ENCODE data around the gene MIR17HG. TPM values are rescaled to one million over a fixed set of nuclear protein-coding genes. Genes with fewer than 3 reads are reported as not detected.

The MIR17HG gene
- total and polyA plus RNA-seq, 7 donors: 0.83 to 5.4 (median 3.1) TPM; not detected in 2

DNA sequence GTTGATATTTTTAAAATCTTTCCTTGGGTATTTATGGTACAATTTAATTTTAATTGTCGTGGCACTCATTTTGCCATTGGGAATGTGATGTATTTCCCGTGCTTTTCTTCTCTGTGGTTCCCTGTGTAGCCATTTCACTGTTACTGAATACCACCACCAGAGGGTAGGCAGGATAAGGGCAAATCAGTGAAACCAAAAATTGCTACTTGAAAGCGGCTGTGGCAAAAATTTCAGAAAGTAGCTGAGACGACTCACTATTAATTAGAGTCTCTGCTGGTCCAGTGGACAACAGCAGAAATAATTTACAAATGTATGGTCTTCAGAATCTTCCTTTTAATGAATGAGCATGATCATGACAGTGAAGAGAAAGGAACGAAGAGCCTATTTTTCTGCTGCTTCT is 34.4 kb upstream of the MIR17HG start:
- H3K27ac ChIP-seq: no peak overlapping the region
- no peaks in the 10 kb centered on the region for H3K4me1 ChIP-seq
- H3K36me3 ChIP-seq: no peaks in the 10 kb centered on the region
- no peak overlapping the region for H3K4me3 ChIP-seq
- H3K9me3 ChIP-seq: no peaks in the 10 kb centered on the region
- no peak for DNase-seq
- intact Hi-C loops (cut with DNase I): loop anchor here (1.0 to 10.0 kb wide), 2 partner anchors 36 to 412 kb away; no protein-coding TSS in a partner anchor
- TF ChIP-seq EP300 (IDR thresholded peaks at IDR 0.05) (no peak), CTCF (IDR thresholded peaks at IDR 0.05) (peak; percentile 13 to 62 (median 47)), POLR2AphosphoS5 (IDR thresholded peaks at IDR 0.05) (no peak), POLR2A (IDR thresholded peaks at IDR 0.05) (no peak)
- 35 to 60% methylated on average over 5 of the region's 5 CpGs for WGBS, 2 donors
- H3K27me3 ChIP-seq: peaks cover 0 to 16% (median 0%) of the 10 kb centered on the region in 3 donors

DNA sequence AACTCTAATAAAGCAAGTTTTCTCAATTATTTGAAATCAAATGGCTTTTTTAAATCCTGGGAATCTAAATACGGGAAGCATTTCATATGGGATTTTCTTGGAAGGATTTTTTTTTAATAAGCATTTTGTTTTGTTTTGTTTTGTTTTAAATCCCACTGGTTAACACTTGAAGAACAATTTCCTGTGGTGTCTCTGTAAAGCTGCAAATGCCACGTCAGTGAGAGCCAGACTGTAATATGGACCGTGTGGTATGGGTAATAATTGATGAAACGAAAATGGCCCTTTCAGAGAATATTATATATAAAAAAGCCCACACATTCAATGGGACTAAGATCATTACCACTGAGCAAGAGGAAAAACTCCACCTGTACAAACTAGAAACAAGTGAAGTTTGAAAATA is 33.9 kb upstream of the MIR17HG start:
- Histone ChIP-seq H3K36me3 (no peaks in the 10 kb centered on the region), H3K27ac (no peak overlapping the region), H3K9me3 (no peaks in the 10 kb centered on the region), H3K4me1 (no peaks in the 10 kb centered on the region), H3K4me3 (no peak overlapping the region), H3K27me3 (peaks cover 0 to 16% (median 0%) of the 10 kb centered on the region in 3 donors)
- no peak for DNase-seq
- TF ChIP-seq CTCF (IDR thresholded peaks at IDR 0.05): no peak
- no peak for TF ChIP-seq POLR2A (IDR thresholded peaks at IDR 0.05)
- no peak for TF ChIP-seq POLR2AphosphoS5 (IDR thresholded peaks at IDR 0.05)
- TF ChIP-seq EP300 (IDR thresholded peaks at IDR 0.05): no peak
- intact Hi-C loops (cut with DNase I): loop anchor here (1.0 to 10.0 kb wide), 2 partner anchors 36 to 411 kb away; no protein-coding TSS in a partner anchor
- 57 to 71% methylated on average over 4 of the region's 4 CpGs for WGBS, 2 donors

GRCh38 chr13:91314888-91315287 is 32.6 kb upstream of the MIR17HG start:
- intact Hi-C loops (cut with DNase I): loop anchor here (10.0 kb wide), 1 partner anchor 410 kb away; no protein-coding TSS in a partner anchor
- Histone ChIP-seq H3K4me1 (no peaks in the 10 kb centered on the region), H3K4me3 (no peak overlapping the region), H3K27ac (no peak overlapping the region), H3K36me3 (no peaks in the 10 kb centered on the region), H3K27me3 (peaks cover 0 to 16% (median 0%) of the 10 kb centered on the region in 3 donors), H3K9me3 (no peaks in the 10 kb centered on the region)
- TF ChIP-seq POLR2A (IDR thresholded peaks at IDR 0.05) (no peak), CTCF (IDR thresholded peaks at IDR 0.05) (no peak), EP300 (IDR thresholded peaks at IDR 0.05) (no peak), POLR2AphosphoS5 (IDR thresholded peaks at IDR 0.05) (no peak)
- no peak for DNase-seq

DNA sequence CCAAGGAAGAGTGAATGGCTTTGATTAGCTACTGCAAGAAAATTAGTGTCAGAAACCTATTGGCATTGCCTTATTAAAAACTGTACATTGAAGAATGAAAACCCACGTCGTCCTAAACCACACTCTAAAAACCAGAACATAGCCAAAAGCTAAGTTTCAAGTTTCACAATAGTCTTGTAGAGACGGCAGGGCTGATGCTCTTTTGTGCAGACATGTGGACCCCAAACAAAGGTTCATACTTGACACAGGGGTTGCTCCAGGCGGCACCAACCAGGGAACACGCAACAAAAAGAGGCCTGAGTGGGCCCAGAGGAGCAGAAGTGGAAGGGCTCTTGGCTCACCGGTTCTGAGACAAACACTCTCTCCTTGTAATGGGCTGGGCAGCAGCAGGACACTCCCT is 28.6 kb upstream of the MIR17HG start:
- WGBS, 2 donors: 81% methylated on average over 6 of the region's 6 CpGs
- DNase-seq: no peak
- no peak overlapping the region for H3K4me3 ChIP-seq

More for the DNA sequence above, 28.6 kb upstream of the MIR17HG start:
- H3K4me1 ChIP-seq: no peaks in the 10 kb centered on the region
- peaks cover 0 to 16% (median 0%) of the 10 kb centered on the region in 3 donors for H3K27me3 ChIP-seq
- TF ChIP-seq CTCF (IDR thresholded peaks at IDR 0.05) (no peak), EP300 (IDR thresholded peaks at IDR 0.05) (no peak), POLR2A (IDR thresholded peaks at IDR 0.05) (no peak), POLR2AphosphoS5 (IDR thresholded peaks at IDR 0.05) (no peak)
- H3K36me3 ChIP-seq: no peaks in the 10 kb centered on the region
- no peaks in the 10 kb centered on the region for H3K9me3 ChIP-seq
- intact Hi-C loops (cut with DNase I): loop anchor here (10.0 kb wide), 1 partner anchor 406 kb away; no protein-coding TSS in a partner anchor
- H3K27ac ChIP-seq: no peak overlapping the region

Data from sigmoid colon (tissue), 7 donors.